HPDE6-E6E7 (cell line): Measurements from ENCODE around the gene NYAP1.
"Not testable (repeated sequence)": the region's sequence is repeated elsewhere in the genome, so short reads cannot be mapped to it uniquely, and the experiment has no call there.

Experiments used
- DNase-seq: peaks from one replicate; pipeline ENCODE4 v3.0.0; 2011; ENCODE audit warnings: missing footprints; ENCODE audit errors: extremely low spot score

The NYAP1 gene

DNA sequence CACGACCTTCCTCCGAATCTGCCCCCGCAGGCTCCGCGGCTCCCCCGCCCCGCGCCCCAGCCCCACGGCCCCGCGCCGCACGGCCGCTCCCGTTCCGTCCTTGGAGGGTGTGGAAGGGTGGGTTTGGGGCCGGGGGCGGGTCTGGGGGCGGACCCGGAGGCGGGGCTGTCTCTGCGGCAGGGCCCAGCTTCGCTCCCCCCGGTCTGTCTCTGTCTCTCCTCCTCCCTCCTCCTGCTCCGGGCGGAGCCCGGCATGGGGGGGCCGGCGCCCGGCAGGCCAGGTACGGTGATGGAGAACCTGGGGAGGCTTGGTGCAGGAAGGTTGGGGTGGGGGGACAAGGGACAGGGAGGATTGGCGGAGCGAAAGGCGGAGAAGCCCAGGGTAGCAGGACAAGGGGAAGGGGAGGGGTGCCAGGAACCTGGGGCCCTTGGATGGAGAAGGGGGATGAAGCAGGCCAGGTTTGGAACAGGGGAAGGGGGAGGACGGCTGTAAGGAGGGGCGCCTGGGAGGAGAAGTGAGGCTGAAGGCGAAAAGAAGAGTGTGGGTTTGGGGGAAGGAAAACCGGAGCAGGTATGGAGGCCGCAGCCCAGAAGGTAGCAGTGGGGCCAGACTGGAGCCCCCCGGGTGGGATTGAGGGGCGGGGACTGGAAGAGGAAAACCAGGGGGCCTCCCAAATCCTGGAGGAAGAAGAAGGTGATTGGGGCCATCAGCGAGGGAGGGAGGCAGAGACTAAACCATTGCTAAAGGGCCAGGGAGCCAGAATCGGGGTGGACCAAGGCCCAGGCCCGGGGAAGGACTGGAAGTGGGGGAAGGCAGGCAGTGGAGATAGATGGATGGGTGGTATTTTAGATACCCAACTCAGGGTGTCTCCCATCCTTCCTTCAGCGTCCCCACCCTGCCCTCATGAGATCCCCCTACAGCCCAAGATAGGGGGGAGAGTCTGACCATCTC lies at the start of gene NYAP1:
Gene NYAP1 (plus strand): TSS at position 206 of the 951 bp plus-strand sequence. CDS start 1,385 bp downstream, outside the sequence.
- no peak for DNase-seq

DNA sequence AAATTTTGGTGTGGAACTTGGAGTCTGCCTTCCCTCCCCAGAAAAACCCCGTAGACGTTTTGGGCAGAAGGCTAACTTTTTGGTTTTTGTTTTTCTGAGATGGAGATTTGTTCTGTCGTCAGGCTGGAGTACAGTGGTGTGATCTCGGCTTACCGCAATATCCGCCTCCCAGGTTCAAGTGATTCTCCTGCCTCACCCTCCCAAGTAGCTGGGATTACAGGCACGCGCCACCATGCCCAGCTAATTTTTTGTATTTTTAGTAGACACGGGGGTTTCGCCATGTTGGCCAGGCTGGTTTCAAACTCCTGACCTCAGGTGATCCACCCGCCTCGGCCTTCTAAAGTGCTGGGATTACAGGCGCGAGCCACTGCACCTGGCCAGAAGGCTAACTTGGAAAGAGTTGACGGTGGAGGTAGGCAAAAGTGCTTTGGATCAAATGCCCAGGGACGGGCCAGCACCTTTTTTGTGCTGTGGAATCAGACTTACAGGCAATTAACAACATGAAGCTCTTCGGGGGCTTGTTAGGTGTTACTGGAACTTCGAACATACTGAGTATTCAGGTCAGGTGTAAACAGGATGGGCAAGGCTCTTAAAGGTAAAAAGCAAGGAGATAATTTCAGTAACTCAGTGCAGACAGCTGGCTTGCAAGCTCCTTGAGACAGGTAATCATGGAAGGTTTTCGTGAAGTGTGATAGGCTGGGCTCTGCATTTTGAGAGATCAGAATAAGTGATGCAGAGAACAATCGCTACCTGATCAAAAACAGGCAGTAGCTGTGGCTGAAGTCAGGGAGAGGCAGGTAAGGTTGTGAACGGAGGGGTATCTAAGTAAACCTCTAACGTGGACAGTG lies 49.2 kb upstream of the NYAP1 start:
- DNase-seq = no peak

DNA sequence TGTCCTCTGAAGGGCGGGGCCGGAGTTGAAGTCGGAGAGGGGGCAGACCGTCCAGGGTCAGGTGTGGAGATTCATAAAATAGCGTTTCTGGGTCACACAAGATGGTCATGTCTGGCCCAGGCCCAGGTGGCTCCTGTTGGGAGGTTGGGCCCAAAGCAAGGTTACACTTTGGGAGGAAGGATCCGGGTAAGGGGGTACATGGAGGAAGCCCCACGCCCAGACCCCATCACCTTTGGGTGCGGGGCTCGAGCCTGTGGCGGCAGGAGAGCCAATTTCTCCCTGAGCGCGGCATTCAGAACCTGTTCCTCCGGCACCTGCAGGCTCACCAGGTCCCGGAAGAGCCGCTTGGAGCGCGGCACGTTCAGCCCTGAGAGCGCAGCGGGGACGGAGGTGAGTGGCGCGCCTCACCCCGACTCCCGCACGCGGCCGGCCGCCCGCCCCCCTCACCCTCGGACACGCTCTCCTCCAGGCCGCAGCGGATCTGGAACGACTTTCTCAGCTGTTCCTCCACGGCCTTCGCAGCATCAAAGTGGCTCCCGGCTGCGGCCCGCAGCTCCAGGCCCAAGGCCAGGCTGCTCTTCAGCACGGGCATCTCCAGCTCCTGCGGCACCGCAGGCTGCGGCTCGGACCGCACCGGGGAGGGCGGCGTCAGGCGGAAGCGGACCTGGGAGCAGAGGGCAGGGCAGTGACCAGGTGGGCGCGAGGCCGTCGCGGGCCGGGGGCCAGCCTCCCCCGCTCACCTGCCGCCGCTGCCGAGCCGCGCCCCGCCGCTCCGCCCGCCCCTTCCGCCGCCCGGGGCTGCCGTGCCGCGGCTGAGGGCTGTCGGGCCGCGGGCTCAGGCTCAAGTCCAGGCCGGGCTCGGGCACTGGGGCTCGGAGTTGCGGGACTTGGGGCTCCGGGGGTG lies 48.1 kb upstream of the NYAP1 start:
- DNase-seq = peak; percentile 53

DNA sequence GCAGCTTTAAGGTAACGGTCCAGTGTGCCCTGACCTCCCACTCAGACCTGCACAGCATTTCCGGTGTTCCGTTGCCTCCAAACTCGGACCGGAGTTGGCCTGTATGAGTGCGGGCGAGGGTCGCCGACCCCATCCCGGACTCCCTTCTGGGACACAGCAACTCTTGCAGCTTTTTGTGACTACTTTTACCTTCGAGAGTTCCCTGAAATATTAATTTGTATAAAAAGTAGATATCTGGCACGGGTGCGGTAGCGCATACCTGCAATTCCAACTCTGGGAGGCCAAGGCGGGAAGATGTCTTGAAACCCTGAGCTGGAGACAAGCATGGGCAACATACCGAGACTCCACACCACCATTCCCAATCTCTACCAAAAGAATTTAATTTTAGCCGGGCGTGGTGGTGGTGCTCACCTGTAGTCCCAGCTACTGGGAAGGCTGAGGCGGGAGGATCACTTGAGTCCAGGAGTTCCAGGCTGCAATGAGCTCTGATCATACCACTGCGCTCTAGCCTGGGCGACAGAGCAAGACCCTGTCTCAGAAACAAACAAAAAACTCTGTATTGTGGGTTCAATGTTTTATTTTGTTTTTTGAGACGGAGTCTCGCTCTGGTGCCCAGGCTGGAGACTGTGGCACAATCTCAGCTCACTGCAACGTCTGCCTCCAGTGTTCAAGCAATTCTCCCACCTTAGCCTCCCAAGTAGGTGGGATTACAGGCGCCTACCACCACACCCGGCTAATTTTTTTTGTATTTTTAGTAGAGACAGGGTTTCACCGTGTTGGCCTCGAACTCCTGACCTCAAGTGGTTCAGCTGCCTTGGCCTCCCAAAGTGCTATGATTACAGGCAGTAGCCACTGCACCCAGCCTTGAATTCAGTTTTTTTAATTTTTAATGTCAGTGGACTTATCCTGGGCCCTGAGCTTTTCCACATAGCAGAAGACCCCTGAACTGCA lies 46.3 kb upstream of the NYAP1 start:
- DNase-seq = no peak

DNA sequence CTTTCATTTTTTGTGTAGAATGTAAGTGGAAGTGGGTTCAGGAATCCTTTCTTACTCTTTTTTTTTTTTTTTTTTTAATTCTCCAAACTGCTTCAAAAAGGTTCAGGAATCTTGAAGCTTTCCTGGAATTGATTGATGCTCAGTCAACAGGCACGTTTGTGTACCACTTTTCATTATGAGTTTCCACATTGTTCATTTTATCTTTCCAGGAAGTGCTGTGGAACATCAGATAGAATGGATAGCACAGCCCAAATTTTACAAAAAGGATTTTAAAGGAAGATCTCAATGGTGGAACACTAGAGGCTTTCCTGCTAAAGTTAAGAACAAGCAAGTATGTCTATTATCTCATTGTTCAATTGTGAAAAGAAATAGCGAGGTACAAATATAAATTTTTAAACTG lies 45.6 kb upstream of the NYAP1 start:
- no peak for DNase-seq

DNA sequence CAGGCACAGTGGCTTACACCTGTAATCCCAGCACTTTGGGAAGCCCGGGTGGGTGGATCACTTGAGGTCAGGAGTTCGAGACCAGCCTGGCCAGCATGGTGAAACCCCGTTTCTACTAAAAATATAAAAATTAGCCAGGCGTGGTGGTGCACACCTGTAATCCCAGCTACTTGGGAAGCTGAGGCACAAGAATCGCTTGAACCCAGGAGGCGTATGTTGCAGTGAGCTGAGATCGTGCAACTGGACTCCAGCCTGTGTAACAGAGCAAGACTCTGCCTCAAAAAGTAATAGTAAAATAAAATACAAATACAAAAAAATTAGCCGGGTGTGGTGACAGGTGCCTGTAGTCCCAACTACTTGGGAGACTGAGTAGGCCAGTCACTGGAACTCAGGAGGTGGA lies 45.0 kb upstream of the NYAP1 start:
- DNase-seq = not testable (repeated sequence)

DNA sequence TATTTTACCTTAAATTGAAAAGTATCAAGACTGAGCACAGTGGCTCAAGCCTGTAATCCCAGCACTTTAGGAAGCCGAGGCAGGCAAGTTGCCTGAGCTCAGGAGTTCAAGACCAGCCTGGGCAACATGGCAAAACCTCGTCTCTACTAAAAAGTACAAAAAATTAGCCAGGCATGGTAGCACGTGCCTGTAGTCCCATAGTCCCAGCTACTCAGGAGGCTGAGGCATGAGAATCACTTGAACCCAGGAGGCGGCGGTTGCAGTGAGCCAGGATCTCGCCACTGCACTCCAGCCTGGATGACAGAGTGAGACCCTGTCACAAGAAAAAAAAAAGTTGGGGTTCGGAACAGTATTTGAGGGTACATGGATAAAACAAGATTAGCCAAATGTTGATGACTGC lies 44.5 kb upstream of the NYAP1 start:
- DNase-seq = not testable (repeated sequence)

DNA sequence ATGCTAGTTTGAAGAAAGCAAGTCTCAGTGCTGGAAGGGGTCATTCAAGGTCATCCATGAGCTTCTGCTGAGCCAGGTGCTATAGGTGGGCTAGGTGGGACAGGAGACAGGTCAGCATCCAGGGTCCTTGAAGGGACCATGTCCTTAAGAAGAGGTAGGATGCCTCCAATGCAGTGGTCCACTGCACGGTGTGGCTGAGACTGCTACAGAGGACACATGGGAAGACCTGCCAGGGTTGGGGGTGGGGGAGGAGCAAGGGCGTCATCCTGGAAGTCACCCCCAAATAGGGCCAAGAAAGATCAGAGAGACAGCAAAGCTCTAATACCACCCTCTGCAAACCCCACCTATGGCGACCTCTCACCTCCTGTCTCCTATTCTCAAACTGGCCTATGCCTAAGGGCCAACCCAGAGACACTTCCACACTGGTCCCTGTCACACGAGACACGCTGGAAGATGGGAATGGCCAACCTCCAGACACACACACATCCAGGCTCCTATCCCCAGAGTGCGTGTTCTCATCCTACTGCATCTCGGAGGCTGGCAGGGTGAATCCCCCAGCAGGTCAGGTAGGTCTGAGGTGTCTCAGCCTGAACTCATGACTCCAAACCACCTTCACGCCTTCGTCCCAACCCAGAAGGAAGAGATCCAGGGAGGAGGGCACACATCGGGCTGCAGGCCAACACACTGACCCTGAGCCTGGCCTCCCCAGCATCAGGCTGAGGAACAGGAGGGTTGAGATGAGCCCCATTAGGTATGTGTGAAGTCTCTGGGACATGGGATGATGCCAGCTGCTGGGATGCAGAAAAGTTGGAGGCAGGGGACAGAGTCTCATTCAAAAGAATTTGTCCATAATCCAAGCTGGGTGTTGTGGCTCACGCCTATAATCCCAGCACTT lies 41.8 kb upstream of the NYAP1 start:
- DNase-seq = no peak

DNA sequence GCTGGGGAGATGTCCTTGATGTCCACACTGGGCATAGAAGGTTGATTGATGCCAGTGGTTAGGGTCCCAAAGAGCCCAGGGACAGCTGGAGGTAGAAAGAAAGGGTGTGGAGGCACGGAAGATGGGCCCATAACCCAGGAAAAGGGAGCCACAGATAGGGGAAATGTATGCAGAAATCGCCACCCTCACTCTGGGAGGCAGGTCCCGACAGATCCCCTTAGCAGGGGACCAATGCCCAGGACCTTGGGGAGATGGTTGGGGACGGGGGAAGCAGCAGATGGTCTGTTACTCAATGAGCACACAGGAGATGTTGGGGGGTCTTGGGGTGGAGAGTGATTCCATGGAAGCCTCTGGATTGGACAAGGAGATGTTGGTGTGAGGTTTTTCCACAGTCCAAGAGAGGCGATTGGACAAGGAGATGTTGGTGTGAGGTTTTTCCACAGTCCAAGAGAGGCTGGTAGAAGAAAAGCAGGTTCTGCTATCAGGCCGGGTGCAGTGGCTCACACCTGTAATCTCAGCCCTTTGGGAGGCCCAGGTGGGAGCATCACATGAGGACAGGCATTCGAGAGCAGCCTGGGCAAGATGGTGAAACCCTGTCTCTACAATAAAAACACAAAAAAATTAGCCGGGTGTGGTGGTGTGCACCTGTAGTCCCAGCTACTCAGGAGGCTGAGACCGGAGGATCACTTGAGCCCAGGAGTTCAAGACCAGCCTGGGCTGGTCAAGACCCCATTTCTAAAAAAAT lies 40.5 kb upstream of the NYAP1 start:
- no peak for DNase-seq

DNA sequence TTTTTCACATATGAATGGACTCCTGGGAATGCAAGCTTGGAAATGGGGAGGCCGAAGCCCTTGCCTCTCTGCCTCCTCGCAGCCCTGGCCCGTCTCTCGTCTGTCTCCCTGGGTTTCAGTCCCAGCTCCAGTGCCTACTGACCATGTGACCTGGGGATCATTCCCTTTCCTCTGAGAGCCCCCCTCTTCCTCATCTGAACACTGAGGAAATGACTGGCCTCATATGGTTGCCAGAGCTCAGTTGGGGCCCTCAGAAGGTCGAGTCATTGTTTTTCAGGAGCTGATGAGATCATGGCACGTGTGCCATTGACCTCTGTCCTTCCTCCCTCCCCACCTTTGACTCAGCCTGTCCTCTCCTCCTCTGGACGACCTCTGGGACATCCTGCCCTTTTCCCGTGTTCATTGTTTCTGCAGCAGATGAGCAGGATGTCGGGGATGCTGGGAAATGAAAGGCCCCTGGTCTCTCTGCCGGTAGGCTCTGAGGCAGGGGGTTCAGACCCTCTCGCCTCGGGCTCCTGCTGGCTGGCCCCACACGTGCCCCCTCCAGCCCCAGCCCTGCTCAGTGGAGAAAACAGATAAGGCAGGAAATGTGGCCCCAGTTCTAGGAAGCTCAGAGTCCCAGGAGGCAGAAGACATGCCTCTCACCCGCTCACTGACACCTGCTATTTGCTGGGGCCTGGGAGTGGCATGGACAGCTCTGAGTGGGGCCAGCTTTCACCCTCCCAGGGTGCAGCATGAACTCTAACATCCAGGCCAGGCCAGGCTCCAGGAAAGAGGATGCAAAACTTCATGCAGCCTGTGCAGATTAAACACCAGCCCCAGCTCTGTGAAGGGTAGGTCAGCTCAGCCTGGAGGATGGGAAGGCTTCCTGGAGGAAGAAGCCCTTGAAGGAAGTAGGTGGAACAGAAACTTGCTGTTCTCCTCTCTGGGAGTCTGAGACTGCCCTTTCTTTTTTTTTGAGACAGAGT lies 39.1 kb upstream of the NYAP1 start:
- DNase-seq = no peak

DNA sequence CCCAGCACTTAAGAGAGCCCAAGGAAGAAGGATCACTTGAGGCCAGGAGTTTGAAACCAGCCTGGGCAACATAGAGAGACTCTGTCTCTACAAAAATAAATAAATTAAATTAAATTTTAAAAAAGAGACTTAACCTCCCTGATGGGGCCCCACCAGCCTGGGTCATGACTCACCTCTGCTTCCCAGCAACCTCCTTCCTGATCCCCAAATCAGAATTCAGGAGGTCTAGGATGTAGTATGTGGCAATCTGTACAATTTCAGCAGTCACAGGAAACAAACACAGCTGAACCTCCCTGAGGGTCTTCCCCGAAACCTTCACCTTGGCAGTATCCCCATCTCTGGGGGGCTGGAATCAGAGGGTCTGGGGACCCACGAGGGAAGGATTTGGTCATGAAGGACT lies 37.7 kb upstream of the NYAP1 start:
- no peak for DNase-seq

DNA sequence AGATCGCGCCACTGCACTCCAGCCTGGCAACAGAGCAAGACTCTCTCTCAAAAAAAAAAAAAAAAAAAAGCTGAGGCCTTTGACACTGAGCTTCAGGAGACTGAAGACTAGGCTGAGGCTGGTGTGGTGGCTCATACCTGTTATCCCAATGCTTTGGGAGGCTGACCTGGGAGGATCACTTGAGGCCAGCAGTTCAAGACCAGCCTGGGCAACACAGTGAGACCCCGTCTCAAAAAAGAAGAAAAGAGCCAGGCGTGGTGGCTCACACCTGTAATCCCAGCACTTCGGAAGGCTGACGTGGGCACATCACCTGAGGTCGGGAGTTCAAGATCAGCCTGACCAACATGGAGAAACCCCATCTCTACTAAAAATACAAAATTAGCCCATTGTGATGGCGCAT lies 36.4 kb upstream of the NYAP1 start:
- not testable (repeated sequence) for DNase-seq

DNA sequence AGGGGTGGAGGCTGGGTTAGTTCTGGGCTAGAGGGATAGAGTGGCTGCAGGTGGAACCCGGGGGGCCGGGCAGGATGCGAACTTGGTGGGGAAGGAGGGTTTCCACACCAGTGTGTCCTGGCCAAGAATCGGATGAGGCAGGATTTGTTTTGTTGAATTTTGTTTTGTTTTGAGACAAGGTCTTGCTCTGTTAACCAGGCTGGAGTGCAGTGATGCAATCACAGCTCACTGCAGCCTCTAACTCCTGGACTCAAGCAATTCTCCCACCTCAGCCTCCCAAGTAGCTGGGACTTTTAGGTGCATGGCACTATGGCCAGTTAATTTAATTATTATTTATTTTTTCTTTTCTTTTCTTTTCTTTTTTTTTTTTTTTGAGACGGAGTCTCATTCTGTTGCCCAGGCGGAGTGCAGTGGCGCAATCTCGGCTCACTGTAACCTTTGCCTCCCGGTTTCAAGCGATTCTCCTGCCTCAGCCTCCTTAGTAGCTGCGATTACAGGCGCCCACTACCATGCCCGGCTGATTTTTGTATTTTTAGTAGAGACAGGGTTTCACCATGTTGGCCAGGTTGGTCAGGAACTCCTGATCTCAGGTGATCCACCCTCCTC lies 34.4 kb upstream of the NYAP1 start:
- no peak for DNase-seq

DNA sequence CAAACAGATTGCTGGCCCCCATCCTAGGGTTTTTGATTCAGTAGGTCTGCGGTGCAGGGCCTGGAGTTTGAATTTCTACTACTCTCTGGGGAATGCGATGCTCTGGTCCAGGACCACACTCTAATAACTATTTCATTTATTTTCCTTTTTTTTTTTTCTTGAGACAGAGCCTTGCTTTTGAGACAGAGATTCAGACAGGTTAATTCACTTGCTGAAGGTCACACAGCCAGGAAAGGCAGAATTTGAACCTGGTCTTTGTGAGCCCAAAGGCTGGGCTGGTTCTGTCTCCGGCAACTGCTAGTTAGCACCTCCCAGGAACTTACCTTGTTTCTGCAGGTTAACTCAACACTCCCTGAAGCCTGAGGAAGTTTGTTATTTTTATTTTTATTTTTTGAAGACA lies 31.2 kb upstream of the NYAP1 start:
- no peak for DNase-seq

DNA sequence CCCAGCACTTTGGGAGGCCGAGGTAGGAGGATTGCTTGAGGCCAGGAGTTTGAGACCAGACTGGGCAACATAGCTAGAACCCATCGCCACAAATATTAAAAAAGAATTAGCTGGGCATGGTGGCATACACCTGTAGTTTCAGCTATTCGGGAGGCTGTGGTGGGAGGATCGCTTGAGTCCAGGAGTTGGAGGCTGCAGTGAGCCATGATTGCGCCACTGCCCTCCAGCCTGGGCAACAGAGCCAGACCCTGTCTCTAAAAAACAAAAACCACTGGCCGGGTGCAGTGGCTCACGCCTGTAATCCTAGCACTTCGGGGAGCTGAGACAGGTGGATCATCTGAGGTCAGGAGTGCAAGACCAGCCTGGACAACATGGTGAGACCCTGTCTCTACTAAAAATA lies 29.9 kb upstream of the NYAP1 start:
- DNase-seq = not testable (repeated sequence)

DNA sequence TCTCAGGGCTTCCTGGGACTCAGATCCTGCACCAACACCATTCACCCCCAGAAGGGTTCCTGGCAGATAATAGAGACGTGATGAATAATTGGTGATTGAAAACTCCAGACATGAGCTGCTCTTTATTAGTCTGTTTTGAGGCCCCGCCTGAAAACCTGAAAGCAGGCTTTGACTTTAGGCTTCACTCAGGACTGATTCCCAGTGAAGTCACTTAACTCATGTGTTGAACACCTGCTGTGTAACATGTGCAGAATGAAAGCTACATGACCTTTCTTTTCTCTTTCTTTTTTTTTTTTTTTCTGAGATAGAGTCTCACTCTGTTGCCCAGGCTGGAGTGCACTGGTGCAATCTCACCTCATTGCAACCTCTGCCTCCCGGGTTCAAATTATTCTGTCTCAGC lies 28.5 kb upstream of the NYAP1 start:
- no peak for DNase-seq

DNA sequence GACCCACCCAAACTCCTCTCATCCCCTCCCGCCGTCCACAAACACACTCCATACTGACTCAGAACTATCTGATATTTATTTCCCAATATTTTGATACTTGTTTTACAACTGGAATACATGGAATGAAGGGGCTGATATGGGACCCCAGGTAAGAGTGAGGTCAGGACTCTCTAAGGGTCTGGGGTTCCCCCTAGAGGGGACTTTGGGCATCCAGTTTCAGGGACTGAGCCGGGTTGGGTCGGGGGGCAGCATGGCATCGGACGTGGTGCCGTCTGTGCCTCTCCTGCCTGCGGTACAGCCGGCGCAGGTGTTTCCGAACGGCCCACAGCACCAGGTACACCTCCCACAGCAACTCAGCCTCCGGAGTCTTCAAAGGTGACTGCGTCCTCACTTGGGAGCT lies 27.2 kb upstream of the NYAP1 start:
- DNase-seq = no peak
